GM12891 (cell line): ENCODE data around the gene ID2.

Experiments
- POLR2A ChIP-seq: IDR thresholded peaks from 2 replicates; pipeline ENCODE4 v1.6.1; 2011; ENCODE audit warnings: low read depth, low read length, control low read depth
- POLR2AphosphoS5 ChIP-seq: IDR thresholded peaks from 2 replicates; pipeline ENCODE4 v1.6.1; 2011; ENCODE audit warnings: low read depth, low read length, control low read depth
- TAF1 ChIP-seq: IDR thresholded peaks from 2 replicates; pipeline ENCODE4 v1.6.1; 2011; ENCODE audit warnings: low read depth, low read length, control low read depth

DNA sequence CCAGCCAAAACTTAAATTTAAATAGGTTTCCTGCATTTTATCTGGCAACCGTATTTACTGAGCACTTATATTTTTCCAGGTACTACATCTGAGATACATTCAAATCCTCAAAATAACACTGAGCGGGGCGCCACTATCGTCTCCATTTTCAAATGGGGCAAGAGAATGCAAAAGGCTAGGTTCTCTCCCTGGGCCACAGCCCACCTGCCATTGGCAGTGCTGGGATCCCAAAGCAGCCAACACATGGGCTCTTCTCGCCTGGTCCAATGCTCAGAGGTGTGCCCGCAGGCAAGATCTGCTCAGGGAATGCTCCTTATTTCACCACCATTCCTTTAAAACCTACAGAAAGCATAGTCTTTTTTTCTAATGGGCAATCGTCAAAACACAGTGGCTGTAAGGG, 11.3 kb upstream of the ID2 start:
- TF ChIP-seq POLR2AphosphoS5 (no peak), TAF1 (no peak), POLR2A (no peak)
